Measurements from ENCODE around the gene OR6C65. TPM values are rescaled to one million over a fixed set of nuclear protein-coding genes. Genes with fewer than 3 reads are reported as not detected.

OR6C65 gene
- not detected for total RNA-seq

GRCh38 chr12:55400229-55400628, at the start of gene OR6C65:
OR6C65 (plus strand) TSS chr12:55400529; CDS start chr12:55400529, 0 bp downstream.

GRCh38 chr12:55362675-55363074, 37.7 kb upstream of the OR6C65 start, which contains the start of gene OR6C75:
OR6C75 (plus strand) TSS chr12:55362975; CDS start chr12:55365111, 2,136 bp downstream.

GRCh38 chr12:55425954-55426353, 25.6 kb downstream of the OR6C65 start, which contains the start of gene OR6C76:
OR6C76 (plus strand) TSS chr12:55426254; CDS start chr12:55426254, 0 bp downstream.

GRCh38 chr12:55443776-55444175, 43.4 kb downstream of the OR6C65 start, which contains the start of gene OR6C2:
OR6C2 (plus strand) TSS chr12:55444076; CDS start chr12:55452214, 8,138 bp downstream.

Other genes starting within 250 kb of the OR6C65 start
- gene OR10A7, start 179.5 kb upstream of the OR6C65 start, total RNA-seq: not detected
- not detected for gene OR6C74, start 155.9 kb upstream of the OR6C65 start, total RNA-seq
- not detected for gene OR6C6, start 104.0 kb upstream of the OR6C65 start, total RNA-seq
- gene OR6C1, start 86.2 kb upstream of the OR6C65 start, total RNA-seq: not detected
- not detected for gene OR6C3, start 69.8 kb upstream of the OR6C65 start, total RNA-seq
- gene OR6C75, start 37.6 kb upstream of the OR6C65 start, total RNA-seq: not detected
- not detected for gene OR6C76, start 25.7 kb downstream of the OR6C65 start, total RNA-seq
- not detected for gene OR6C2, start 43.5 kb downstream of the OR6C65 start, total RNA-seq
- not detected for gene OR6C70, start 69.6 kb downstream of the OR6C65 start, total RNA-seq
- not detected for gene OR6C68, start 91.8 kb downstream of the OR6C65 start, total RNA-seq
- gene OR6C4, start 149.1 kb downstream of the OR6C65 start, total RNA-seq: not detected
- gene OR2AP1, start 171.9 kb downstream of the OR6C65 start, total RNA-seq: not detected
- not detected for gene OR10P1, start 236.4 kb downstream of the OR6C65 start, total RNA-seq

Measured in activated naive CD4-positive, alpha-beta T cell treated with anti-CD3 and anti-CD28 coated beads, Interleukin-2, amount 10 ng/mL, durations not matched to agents 5 hours and 36 hours (primary cell).